ENCODE measurements around the gene CASP3.
"Not testable (repeated sequence)": the region's sequence is repeated elsewhere in the genome, so short reads cannot be mapped to it uniquely, and the experiment has no call there.

CASP3 gene

GRCh38 chr4:184628103-184628502, 21.1 kb downstream of the CASP3 start:
- no peak for DNase-seq

- not testable (repeated sequence) for DNase-seq
Measured at GRCh38 chr4:184625783-184626596, 23.3 kb downstream of the CASP3 start.

DNA sequence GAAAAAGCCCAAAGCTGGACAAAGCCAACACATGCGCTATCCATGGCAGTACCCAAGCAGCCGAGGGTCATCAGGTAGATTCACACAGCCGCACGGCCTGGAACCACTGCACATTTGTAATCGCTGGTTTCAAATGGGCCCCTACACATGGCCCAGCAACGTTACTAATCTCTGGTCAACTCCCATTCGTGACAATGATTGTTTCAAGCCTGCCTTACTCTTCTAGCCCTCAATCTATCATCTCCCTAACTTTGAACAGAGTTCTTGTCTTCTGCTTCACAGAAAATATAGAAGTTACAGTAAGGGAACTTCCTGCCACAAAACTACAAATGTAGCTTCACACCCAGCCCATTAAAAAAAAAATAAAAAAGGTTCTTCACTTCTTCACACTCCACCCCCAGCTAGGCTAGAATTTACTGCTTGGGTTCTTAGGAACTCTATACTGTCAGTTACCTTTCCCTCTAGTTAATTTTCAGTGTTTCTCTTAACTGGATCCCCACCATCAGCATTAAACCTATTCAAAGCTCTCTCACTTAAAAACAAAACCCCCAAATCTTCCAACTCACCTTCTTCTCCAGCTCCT, 24.2 kb downstream of the CASP3 start:
- no peak for DNase-seq

DNA sequence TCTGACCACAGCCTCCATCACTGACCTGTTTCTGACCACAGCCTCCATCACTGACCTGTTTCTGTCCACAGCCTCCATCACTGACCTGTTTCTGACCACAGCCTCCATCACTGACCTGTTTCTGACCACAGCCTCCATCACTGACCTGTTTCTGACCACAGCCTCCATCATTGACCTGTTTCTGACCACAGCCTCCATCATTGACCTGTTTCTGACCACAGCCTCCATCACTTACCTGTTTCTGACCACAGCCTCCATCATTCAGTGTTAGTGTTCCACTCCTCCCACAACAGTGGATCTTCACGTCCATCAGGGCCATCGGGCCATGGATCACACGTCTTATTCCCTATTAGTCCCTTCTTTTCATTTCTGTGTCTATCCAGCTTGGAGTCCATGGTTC, 24.7 kb downstream of the CASP3 start:
- not testable (repeated sequence) for DNase-seq

- no peak for DNase-seq
Measured at GRCh38 chr4:184621518-184621917, 27.7 kb downstream of the CASP3 start.

- no peak for DNase-seq
Measured at GRCh38 chr4:184620212-184620867, 28.9 kb downstream of the CASP3 start.

- DNase-seq: no peak
Measured at GRCh38 chr4:184617600-184618196, 31.5 kb downstream of the CASP3 start.

- DNase-seq: no peak
Measured at GRCh38 chr4:184616633-184617551, 32.4 kb downstream of the CASP3 start.

DNA sequence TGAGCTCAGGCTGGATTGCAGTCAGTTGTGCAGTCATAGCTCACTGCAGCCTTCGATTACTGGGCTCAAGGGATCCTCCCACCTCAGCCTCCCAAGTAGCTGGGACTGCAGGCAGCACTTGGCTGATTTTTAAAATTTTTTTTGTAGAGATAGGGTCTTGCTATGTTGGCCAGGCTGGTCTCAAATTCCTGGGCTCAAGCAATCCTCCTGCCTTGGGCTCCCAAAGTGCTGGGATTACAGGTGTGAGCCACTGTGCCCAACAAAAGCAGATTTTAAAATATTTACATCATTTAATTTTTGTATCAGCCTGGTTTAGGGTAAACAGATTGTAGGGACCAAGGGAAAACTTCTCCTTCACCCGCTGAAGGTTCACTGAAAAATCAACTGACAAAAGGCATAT, 33.1 kb downstream of the CASP3 start:
- not testable (repeated sequence) for DNase-seq

GRCh38 chr4:184614509-184614908, 34.7 kb downstream of the CASP3 start:
- no peak for DNase-seq

GRCh38 chr4:184613405-184613804, 35.8 kb downstream of the CASP3 start:
- DNase-seq: no peak

- no peak for DNase-seq
Measured at GRCh38 chr4:184612074-184612473, 37.2 kb downstream of the CASP3 start.

DNA sequence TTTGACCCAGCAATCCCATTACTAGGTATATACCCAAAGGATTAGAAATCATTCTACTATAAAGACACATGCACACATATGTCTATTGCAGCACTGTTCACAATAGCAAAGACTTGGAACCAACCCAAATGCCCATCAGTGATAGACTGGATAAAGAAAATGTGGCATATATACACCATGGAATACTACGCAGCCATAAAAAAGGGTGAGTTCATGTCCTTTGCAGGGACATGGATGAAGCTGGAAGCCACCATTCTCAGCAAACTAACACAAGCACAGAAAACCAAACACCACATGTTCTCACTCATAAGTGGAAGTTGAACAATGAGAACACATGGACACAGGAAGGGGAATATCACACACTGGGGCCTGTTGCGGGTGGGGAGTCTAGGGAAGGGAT, 41.8 kb downstream of the CASP3 start:
- not testable (repeated sequence) for DNase-seq

DNA sequence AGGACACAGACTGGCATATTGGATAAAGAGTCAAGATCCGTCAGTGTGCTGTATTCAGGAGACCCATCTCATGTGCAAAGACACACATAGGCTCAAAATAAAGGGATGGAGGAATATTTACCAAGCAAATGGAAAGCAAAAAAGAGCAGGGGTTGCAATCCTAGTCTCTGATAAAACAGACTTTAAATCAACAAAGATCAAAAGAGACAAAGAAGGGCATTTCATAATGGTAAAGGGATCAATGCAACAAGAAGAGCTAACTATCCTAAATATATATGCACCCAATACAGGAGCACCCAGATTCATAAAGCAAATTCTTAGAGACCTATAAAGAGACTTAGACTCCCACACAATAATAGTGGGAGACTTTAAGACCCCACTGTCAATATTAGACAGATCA, 46.4 kb downstream of the CASP3 start:
- DNase-seq: not testable (repeated sequence)

- not testable (repeated sequence) for DNase-seq
Measured at GRCh38 chr4:184600982-184601381, 48.3 kb downstream of the CASP3 start.

DNA sequence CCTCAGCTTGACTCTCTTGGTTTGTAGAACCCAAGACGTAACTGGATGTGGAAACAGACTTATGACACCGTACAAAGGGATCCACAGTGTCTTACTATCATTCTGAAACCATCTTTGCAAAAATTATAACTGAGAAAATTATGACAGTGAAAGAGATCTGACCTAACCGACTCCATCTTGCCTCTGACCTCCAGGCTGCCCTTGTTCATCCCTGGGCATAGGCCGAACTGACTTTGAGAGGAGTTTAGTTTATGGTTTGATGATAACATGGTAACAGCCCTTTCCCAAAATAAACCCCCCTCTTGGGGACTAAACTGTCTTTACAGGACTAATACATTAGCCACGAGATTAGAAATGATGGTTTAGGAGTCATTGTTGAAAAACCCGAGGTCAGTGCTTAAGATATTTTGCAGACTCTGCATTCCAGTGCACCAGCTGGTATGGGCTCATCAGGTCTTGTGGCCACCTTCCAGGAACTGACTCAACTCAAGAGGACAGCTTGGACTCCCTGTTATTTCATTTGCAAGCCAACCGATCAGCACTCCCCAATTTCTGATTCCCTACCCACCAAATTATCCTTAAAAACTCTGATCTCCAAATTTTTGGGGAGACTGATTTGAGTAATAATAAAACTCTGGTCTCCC, 49.6 kb downstream of the CASP3 start:
- no peak for DNase-seq

GRCh38 chr4:184598753-184599491, 50.3 kb downstream of the CASP3 start:
- no peak for DNase-seq

- no peak for DNase-seq
Measured at GRCh38 chr4:184596617-184597185, 52.5 kb downstream of the CASP3 start.

- DNase-seq: no peak
Measured at GRCh38 chr4:184596044-184596616, 53.1 kb downstream of the CASP3 start.

DNA sequence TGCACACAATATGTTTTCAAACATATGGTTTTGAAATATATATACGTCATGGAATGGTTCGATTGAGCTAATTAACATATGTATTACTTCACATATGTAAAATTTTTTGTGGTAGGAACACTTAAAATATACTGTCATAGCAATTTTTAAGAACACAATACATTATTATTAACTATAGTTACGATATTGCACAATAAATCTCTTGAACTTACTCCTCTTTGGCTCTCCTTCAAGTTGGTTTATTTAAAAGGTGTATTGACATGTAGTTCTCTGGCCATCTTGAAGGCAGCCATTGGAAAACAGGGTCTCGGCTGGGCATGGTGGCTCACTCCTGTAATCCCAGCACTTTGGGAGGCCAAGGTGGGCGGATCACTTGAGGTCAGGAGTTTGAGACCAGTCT, 53.8 kb downstream of the CASP3 start:
- DNase-seq: no peak

GRCh38 chr4:184593461-184593860, 55.8 kb downstream of the CASP3 start:
- DNase-seq: no peak

Data from NCI-H1092 treated with DMSO at 0.1 percent for 48 hours (cell line).